ENCODE results near the gene HDAC4.

The HDAC4 gene

DNA sequence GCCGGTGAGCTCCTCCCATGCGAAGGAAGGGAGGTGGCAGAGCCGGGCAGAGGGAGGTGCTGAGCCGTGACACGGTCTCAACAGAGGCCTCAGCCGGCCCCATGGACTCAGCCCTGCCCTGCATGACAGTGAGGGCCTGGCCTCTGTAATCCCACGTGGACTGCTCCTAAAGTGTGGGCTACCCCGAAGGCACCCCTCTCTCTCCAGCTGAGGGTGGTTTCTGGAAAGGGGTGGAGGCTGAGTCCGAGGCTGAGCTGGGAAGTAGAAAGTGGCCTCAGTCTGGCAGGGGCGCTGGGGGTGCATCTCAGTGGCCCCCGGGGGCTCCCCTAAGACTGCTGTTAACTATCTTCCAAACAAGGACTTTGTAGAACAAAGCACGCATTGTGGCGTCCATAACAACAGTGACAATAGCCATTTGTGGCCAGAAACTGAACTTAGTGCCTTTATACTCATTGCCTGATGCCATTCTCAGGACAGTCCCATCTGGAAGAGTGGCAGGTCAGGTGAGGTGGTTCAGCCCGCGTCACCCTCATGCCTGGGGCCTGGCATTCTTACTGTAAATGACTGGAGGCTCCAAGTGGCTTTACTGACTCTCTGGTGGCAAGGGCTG, 360.6 kb downstream of the HDAC4 start:
- TF ChIP-seq TEAD4 (IDR thresholded peaks at IDR 0.05) = no peak
- TF ChIP-seq YY1 (IDR thresholded peaks at IDR 0.05; ENCODE audit: low read depth) = no peak
- TF ChIP-seq, protein P1, sequence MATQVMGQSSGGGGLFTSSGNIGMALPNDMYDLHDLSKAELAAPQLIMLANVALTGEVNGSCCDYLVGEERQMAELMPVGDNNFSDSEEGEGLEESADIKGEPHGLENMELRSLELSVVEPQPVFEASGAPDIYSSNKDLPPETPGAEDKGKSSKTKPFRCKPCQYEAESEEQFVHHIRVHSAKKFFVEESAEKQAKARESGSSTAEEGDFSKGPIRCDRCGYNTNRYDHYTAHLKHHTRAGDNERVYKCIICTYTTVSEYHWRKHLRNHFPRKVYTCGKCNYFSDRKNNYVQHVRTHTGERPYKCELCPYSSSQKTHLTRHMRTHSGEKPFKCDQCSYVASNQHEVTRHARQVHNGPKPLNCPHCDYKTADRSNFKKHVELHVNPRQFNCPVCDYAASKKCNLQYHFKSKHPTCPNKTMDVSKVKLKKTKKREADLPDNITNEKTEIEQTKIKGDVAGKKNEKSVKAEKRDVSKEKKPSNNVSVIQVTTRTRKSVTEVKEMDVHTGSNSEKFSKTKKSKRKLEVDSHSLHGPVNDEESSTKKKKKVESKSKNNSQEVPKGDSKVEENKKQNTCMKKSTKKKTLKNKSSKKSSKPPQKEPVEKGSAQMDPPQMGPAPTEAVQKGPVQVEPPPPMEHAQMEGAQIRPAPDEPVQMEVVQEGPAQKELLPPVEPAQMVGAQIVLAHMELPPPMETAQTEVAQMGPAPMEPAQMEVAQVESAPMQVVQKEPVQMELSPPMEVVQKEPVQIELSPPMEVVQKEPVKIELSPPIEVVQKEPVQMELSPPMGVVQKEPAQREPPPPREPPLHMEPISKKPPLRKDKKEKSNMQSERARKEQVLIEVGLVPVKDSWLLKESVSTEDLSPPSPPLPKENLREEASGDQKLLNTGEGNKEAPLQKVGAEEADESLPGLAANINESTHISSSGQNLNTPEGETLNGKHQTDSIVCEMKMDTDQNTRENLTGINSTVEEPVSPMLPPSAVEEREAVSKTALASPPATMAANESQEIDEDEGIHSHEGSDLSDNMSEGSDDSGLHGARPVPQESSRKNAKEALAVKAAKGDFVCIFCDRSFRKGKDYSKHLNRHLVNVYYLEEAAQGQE (IDR thresholded peaks at IDR 0.05; ENCODE audit: low read depth) = no peak
- TF ChIP-seq ZBTB7A (IDR thresholded peaks at IDR 0.05; ENCODE audit: low read depth) = no peak
- TF ChIP-seq, protein P2, sequence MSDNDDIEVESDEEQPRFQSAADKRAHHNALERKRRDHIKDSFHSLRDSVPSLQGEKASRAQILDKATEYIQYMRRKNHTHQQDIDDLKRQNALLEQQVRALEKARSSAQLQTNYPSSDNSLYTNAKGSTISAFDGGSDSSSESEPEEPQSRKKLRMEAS (IDR thresholded peaks at IDR 0.05) = no peak
- TF ChIP-seq EGR1 (IDR thresholded peaks at IDR 0.05) = no peak
- TF ChIP-seq FOXM1 (IDR thresholded peaks at IDR 0.05; ENCODE audit: borderline replicate concordance, low read depth) = no peak
- no peak for TF ChIP-seq CREB1 (IDR thresholded peaks at IDR 0.05; ENCODE audit: low read depth)
- TF ChIP-seq TAF1 (IDR thresholded peaks at IDR 0.05; ENCODE audit: low read depth) = no peak
- no peak for TF ChIP-seq EP300 (IDR thresholded peaks at IDR 0.05; ENCODE audit: borderline replicate concordance)
- TF ChIP-seq, protein P3, sequence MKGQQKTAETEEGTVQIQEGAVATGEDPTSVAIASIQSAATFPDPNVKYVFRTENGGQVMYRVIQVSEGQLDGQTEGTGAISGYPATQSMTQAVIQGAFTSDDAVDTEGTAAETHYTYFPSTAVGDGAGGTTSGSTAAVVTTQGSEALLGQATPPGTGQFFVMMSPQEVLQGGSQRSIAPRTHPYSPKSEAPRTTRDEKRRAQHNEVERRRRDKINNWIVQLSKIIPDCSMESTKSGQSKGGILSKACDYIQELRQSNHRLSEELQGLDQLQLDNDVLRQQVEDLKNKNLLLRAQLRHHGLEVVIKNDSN (IDR thresholded peaks at IDR 0.05) = no peak
- TF ChIP-seq NFIC (IDR thresholded peaks at IDR 0.05) = no peak
- no peak for TF ChIP-seq RAD21 (IDR thresholded peaks at IDR 0.05; ENCODE audit: low read depth)
- TF ChIP-seq CEBPB (IDR thresholded peaks at IDR 0.05) = no peak
- TF ChIP-seq TCF12 (IDR thresholded peaks at IDR 0.05; ENCODE audit: low read depth) = no peak

DNA sequence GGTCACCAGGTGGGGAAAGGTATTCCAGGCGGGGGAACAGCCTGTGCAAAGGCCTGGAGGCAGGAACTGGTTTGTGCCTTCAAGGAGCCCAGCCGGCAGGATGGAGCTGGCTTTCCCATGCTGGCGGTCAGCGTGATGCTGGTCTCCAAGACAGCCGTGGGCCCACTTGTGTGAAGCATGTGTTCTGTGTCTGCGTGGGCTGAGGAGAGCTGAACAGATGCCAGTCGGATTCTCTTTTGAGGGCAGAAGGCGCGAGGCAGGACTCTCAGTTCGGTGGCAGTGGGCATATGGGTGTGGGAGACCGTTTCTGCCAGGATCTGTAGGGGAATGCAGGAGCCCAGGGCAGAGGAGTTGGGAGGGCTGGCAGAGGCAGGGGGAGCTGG, 361.4 kb downstream of the HDAC4 start:
- TF ChIP-seq EGR1 (IDR thresholded peaks at IDR 0.05) (no peak), CEBPB (IDR thresholded peaks at IDR 0.05) (no peak), RAD21 (IDR thresholded peaks at IDR 0.05; ENCODE audit: low read depth) (no peak), FOXM1 (IDR thresholded peaks at IDR 0.05; ENCODE audit: borderline replicate concordance, low read depth) (no peak), TEAD4 (IDR thresholded peaks at IDR 0.05) (no peak), TAF1 (IDR thresholded peaks at IDR 0.05; ENCODE audit: low read depth) (no peak), NFIC (IDR thresholded peaks at IDR 0.05) (no peak), CREB1 (IDR thresholded peaks at IDR 0.05; ENCODE audit: low read depth) (no peak), EP300 (IDR thresholded peaks at IDR 0.05; ENCODE audit: borderline replicate concordance) (no peak), ZBTB7A (IDR thresholded peaks at IDR 0.05; ENCODE audit: low read depth) (no peak), TCF12 (IDR thresholded peaks at IDR 0.05; ENCODE audit: low read depth) (no peak), YY1 (IDR thresholded peaks at IDR 0.05; ENCODE audit: low read depth) (no peak)
- TF ChIP-seq, protein P2 (IDR thresholded peaks at IDR 0.05) = no peak
- TF ChIP-seq, protein P1 (IDR thresholded peaks at IDR 0.05; ENCODE audit: low read depth) = no peak
- TF ChIP-seq, protein P3 (IDR thresholded peaks at IDR 0.05) = no peak

DNA sequence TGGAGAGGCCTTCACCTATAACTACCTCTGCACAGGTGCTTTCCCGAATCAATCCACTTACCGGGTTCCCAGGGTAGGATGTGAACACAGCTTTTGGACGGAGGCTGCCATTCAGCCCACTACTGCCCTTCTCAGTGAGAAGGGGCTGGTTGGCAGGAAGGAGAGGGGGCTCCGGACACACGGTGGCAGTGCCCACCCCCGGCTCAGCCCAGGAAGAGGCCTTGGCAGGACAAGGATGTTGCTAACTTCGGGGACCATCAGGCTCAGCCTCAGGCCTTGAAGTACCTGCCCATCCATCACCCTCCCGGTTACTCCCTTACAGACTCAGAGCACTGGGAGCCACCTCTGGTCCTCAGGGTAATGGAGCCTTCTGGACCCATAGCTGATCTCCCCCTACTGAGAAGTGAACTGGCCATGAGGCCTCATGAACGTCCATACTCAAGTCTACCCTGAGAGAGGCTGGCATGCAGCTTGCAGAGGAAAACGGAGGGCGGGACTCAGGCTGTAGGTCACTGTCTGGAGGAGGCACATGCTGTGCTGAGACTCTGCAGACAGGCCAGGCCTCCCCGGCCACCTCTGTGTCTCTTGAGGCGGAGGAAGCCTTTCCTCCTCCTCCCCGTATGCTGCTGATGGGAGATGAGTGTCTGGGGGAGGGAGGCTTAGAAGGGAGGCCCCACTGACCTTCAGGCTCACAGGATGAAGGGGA, 361.9 kb downstream of the HDAC4 start:
- TF ChIP-seq, protein P1 (IDR thresholded peaks at IDR 0.05; ENCODE audit: low read depth) = no peak
- no peak for TF ChIP-seq TCF12 (IDR thresholded peaks at IDR 0.05; ENCODE audit: low read depth)
- TF ChIP-seq EP300 (IDR thresholded peaks at IDR 0.05; ENCODE audit: borderline replicate concordance) = no peak
- no peak for TF ChIP-seq EGR1 (IDR thresholded peaks at IDR 0.05)
- no peak for TF ChIP-seq CREB1 (IDR thresholded peaks at IDR 0.05; ENCODE audit: low read depth)
- TF ChIP-seq, protein P2 (IDR thresholded peaks at IDR 0.05) = no peak
- no peak for TF ChIP-seq NFIC (IDR thresholded peaks at IDR 0.05)
- TF ChIP-seq TEAD4 (IDR thresholded peaks at IDR 0.05) = no peak
- TF ChIP-seq CEBPB (IDR thresholded peaks at IDR 0.05) = no peak
- no peak for TF ChIP-seq ZBTB7A (IDR thresholded peaks at IDR 0.05; ENCODE audit: low read depth)
- no peak for TF ChIP-seq FOXM1 (IDR thresholded peaks at IDR 0.05; ENCODE audit: borderline replicate concordance, low read depth)
- no peak for TF ChIP-seq TAF1 (IDR thresholded peaks at IDR 0.05; ENCODE audit: low read depth)
- TF ChIP-seq YY1 (IDR thresholded peaks at IDR 0.05; ENCODE audit: low read depth) = no peak
- TF ChIP-seq, protein P3 (IDR thresholded peaks at IDR 0.05) = no peak
- no peak for TF ChIP-seq RAD21 (IDR thresholded peaks at IDR 0.05; ENCODE audit: low read depth)

Data from Ishikawa (cell line).